Rectal smooth muscle tissue (tissue), 1 donor: ENCODE data around the gene CEP76.
"Not testable (repeated sequence)": the region's sequence is repeated elsewhere in the genome, so short reads cannot be mapped to it uniquely, and the experiment has no call there.

Source experiments
- H3K27ac ChIP-seq: one replicate; pipeline ENCODE4 v1.7.0; 2013; ENCODE audit warnings: low read depth, low read length, inconsistent platforms
- H3K27me3 ChIP-seq: one replicate; pipeline ENCODE4 v1.7.0; 2013; ENCODE audit warnings: low read length; ENCODE audit not compliant: control insufficient read depth, insufficient read depth
- H3K36me3 ChIP-seq: one replicate; pipeline ENCODE4 v1.7.0; 2013; ENCODE audit warnings: low read length; ENCODE audit not compliant: control insufficient read depth, insufficient read depth
- H3K4me1 ChIP-seq: one replicate; pipeline ENCODE4 v1.7.0; 2013; ENCODE audit warnings: low read length; ENCODE audit not compliant: control insufficient read depth, insufficient read depth
- H3K4me3 ChIP-seq: one replicate; pipeline ENCODE4 v1.7.0; 2013; ENCODE audit warnings: low read length
- H3K9ac ChIP-seq: one replicate; pipeline ENCODE4 v1.7.0; 2013; ENCODE audit warnings: low read length

CEP76 gene

GRCh38 chr18:12631831-12632477 lies 70.6 kb downstream of the CEP76 start:
- Histone ChIP-seq H3K36me3 (no peaks in the 10 kb centered on the region), H3K9ac (no peak overlapping the region), H3K27me3 (no peaks in the 10 kb centered on the region), H3K4me1 (no peaks in the 10 kb centered on the region), H3K27ac (no peak overlapping the region), H3K4me3 (no peak overlapping the region)

- Histone ChIP-seq H3K9ac (no peak overlapping the region), H3K4me1 (no peaks in the 10 kb centered on the region), H3K36me3 (no peaks in the 10 kb centered on the region), H3K27me3 (no peaks in the 10 kb centered on the region), H3K4me3 (no peak overlapping the region), H3K27ac (no peak overlapping the region)
Observed at GRCh38 chr18:12630136-12630535, 72.4 kb downstream of the CEP76 start.

GRCh38 chr18:12628706-12629702 lies 73.5 kb downstream of the CEP76 start:
- Histone ChIP-seq H3K27me3 (no peaks in the 10 kb centered on the region), H3K27ac (no peak overlapping the region), H3K36me3 (no peaks in the 10 kb centered on the region), H3K9ac (no peak overlapping the region), H3K4me3 (no peak overlapping the region), H3K4me1 (no peaks in the 10 kb centered on the region)

GRCh38 chr18:12627199-12627598 lies 75.3 kb downstream of the CEP76 start:
- H3K9ac ChIP-seq, H3K27ac ChIP-seq: not testable (repeated sequence)

DNA sequence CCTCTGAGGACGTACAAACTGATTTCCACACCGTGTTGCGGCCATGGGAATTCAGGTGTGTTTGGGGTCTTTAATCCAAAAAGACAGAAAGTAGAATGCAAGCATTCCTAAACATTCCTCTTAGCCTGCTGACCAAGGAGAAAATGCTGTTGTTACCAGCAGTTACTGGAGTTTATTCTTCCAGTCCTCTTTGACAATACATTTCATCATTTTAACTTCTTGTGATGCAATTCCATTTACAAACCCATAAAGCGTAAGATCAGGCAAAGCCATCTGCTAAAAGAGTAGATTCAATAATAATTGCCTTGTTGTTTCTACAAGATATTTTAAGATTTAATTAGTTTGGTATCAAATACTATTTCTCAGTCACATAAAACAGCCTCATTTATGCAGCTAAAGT lies 77.3 kb downstream of the CEP76 start:
- H3K4me1 ChIP-seq: no peaks in the 10 kb centered on the region
- no peak overlapping the region for H3K27ac ChIP-seq
- H3K9ac ChIP-seq: no peak overlapping the region
- H3K4me3 ChIP-seq: no peak overlapping the region
- no peaks in the 10 kb centered on the region for H3K27me3 ChIP-seq
- H3K36me3 ChIP-seq: no peaks in the 10 kb centered on the region

More at GRCh38 chr18:12627199-12627598, 75.3 kb downstream of the CEP76 start:
- not testable (repeated sequence) for H3K4me3 ChIP-seq, H3K4me1 ChIP-seq, H3K36me3 ChIP-seq, H3K27me3 ChIP-seq
